ENCODE data around the gene U2SURP.

GRCh38 chr3:143060906-143061305 lies 59.5 kb downstream of the U2SURP start:
- TF ChIP-seq EZH2phosphoT487 (IDR thresholded peaks at IDR 0.05; ENCODE audit: borderline replicate concordance, low read length) = no peak
- TF ChIP-seq CTCF (IDR thresholded peaks at IDR 0.05; ENCODE audit: low read depth, low read length, poor library complexity, severe bottlenecking) = no peak

Data from DOHH2 (cell line).